Endothelial cell of umbilical vein (primary cell): ENCODE measurements around the gene LATS2. TPM values are rescaled to one million over a fixed set of nuclear protein-coding genes. Genes with fewer than 3 reads are reported as not detected.
A peak's percentile ranks its signal among the peaks of the same experiment; 100 is the strongest.

Experiments used
- BruUV-seq: library from RNA; stranded (reverse); fragments of 400-500 nt; replicated peaks from 2 replicates; lab custom pipeline; 2021; lab: Mats Ljungman, UMichigan
- CTCF ChIA-PET: fragments of 300-600, 350-600 bp; sonication (Branson Sonifier 250); formaldehyde crosslinking; loops from one replicate; lab custom pipeline; 2021; ENCODE audit warnings: antibody characterized with exemption, inconsistent platforms; lab: Charles Lee
- POLR2A ChIA-PET: fragments of 300-600, 350-600 bp; sonication (Branson Sonifier 250); formaldehyde crosslinking; loops from one replicate; lab custom pipeline; 2021; ENCODE audit warnings: antibody characterized with exemption, inconsistent platforms; lab: Charles Lee
- DNase-seq: peaks from one replicate; pipeline ENCODE4 v3.0.0-alpha.2; 2011; ENCODE audit warnings: low read depth, low spot score
- FAIRE-seq: peaks from 2 replicates; lab custom pipeline; 2011; peaks lifted over from hg19 to GRCh38; lab: Jason Lieb, UNC
- H2AFZ ChIP-seq: 2 replicates; pipeline ENCODE4 v1.6.0; 2012; ENCODE audit warnings: low read depth, low read length, control low read depth, inconsistent platforms
- H3K27ac ChIP-seq: 2 replicates; pipeline ENCODE4 v1.5.1; 2011; ENCODE audit warnings: low read depth, mild to moderate bottlenecking, control low read depth, low read length, moderate library complexity; ENCODE audit not compliant: insufficient read depth
- H3K27me3 ChIP-seq, 2 experiments: 2 replicates each; pipeline versions ENCODE4 v1.6.0 to v1.6.1; 2011; ENCODE audit warnings: low read length in 2 of 2, mixed read lengths in 1 of 2; ENCODE audit not compliant: control insufficient read depth in 2 of 2, insufficient read depth in 2 of 2
- H3K36me3 ChIP-seq, 2 experiments: 2 replicates in 1 of 2; 3 replicates in 1 of 2; pipeline ENCODE4 v1.5.1; 2011; ENCODE audit warnings: low read length in 2 of 2, mild to moderate bottlenecking in 1 of 2, moderate library complexity in 1 of 2; ENCODE audit not compliant: control insufficient read depth in 2 of 2, insufficient read depth in 2 of 2; ENCODE audit errors: extremely low read depth in 1 of 2
- H3K4me1 ChIP-seq: 3 replicates; pipeline ENCODE4 v1.5.1; 2011; ENCODE audit warnings: mild to moderate bottlenecking, low read length; ENCODE audit not compliant: control insufficient read depth, insufficient read depth; ENCODE audit errors: extremely low read depth
- H3K4me2 ChIP-seq: 2 replicates; pipeline ENCODE4 v1.6.1; 2011; ENCODE audit warnings: low read length, control low read depth, mixed read lengths; ENCODE audit not compliant: insufficient read depth
- H3K4me3 ChIP-seq, 3 experiments: fragments of 200-600 bp in 1 of 3; sonication (generic), shearing (Covaris generic) in 1 of 3; replicated peaks in 1 of 3; 2 replicates each; pipeline ENCODE4 v1.5.1; 2011 to 2016; ENCODE audit warnings: control low read depth in 3 of 3, low read length in 3 of 3, mild to moderate bottlenecking in 2 of 3, inconsistent platforms in 1 of 3, low read depth in 1 of 3, moderate library complexity in 1 of 3; ENCODE audit not compliant: insufficient read depth in 1 of 3
- H3K79me2 ChIP-seq: 2 replicates; pipeline ENCODE4 v1.6.0; 2012; ENCODE audit warnings: low read length, inconsistent platforms; ENCODE audit not compliant: control insufficient read depth, insufficient read depth
- H3K9ac ChIP-seq: replicated peaks from 2 replicates; pipeline ENCODE3; 2011; ENCODE audit warnings: low read length, control low read depth; ENCODE audit not compliant: insufficient read depth; ENCODE audit errors: extremely low read depth
- H3K9me1 ChIP-seq: replicated peaks from 3 replicates; pipeline ENCODE4 v1.6.0; 2011; ENCODE audit warnings: mild to moderate bottlenecking, low read length; ENCODE audit not compliant: control insufficient read depth, insufficient read depth; ENCODE audit errors: extremely low read depth
- H3K9me3 ChIP-seq: replicated peaks from 2 replicates; pipeline ENCODE4 v1.5.1; 2012; ENCODE audit warnings: low read length, inconsistent platforms; ENCODE audit not compliant: control insufficient read depth, insufficient read depth
- H4K20me1 ChIP-seq: replicated peaks from 2 replicates; pipeline ENCODE3; 2011; ENCODE audit warnings: mild to moderate bottlenecking, low read length; ENCODE audit not compliant: control insufficient read depth, insufficient read depth; ENCODE audit errors: extremely low read depth
- GATA2 ChIP-seq: IDR thresholded peaks from 2 replicates; pipeline ENCODE4 v1.7.0; 2011; ENCODE audit warnings: low read depth, mild to moderate bottlenecking, moderate library complexity, mixed read lengths, low read length; ENCODE audit not compliant: insufficient read length, insufficient read depth
- MAX ChIP-seq: IDR thresholded peaks from 2 replicates; pipeline ENCODE4 v1.6.1; 2011; ENCODE audit not compliant: insufficient read depth, insufficient read length
- MYC ChIP-seq: IDR thresholded peaks from one replicate; pipeline ENCODE4 v1.6.1; 2011; ENCODE audit warnings: mild to moderate bottlenecking, low read depth, low read length
- POLR2A ChIP-seq: IDR thresholded peaks from 2 replicates; pipeline ENCODE4 v1.6.1; 2012; ENCODE audit warnings: low read depth, mild to moderate bottlenecking, control low read depth, low read length
- POLR2AphosphoS5 ChIP-seq: IDR thresholded peaks from 2 replicates; pipeline ENCODE4 v1.6.1; 2012; ENCODE audit warnings: low read depth, mild to moderate bottlenecking, control low read depth, low read length, moderate library complexity; ENCODE audit not compliant: insufficient read depth
- dilution Hi-C: fragments of 300-500 bp; cut with MboI; formaldehyde crosslinking; loops from one replicate; pipeline ENCODE4 v1.15.0; 2019; ENCODE audit warnings: low sequenced_read_pairs; ENCODE audit not compliant: extremely low pct_ligation_motif_present
- intact Hi-C: fragments of 100-400 bp; cut with micrococcal nuclease; formaldehyde crosslinking; loops from one replicate; pipeline ENCODE4 v1.10.0; 2022
- polyA plus RNA-seq, 4 experiments: library from polyadenylated mRNA; depleted of rRNA in 3 of 4; stranded (reverse) in 3 of 4; unstranded in 1 of 4; fragments of >200 nt; gene quantifications; 2 replicates each; pipeline versions ENCODE4 v1.2.1 to v1.2.3, GENCODE V29; 2011 to 2012; ENCODE audit warnings: missing spikeins in 1 of 4
- total RNA-seq: library from RNA; stranded (reverse); gene quantifications from 2 replicates; pipeline ENCODE4 v1.2.3, GENCODE V29; 2021

LATS2 gene
- total and polyA plus RNA-seq, 2 donors (not counting 3 experiments of a cell fraction or from before 2014, with no cell fraction given): 33.5 to 67.6 TPM

GRCh38 chr13:21088534-21088933 lies 27.1 kb upstream of the LATS2 start:
- H3K79me2 ChIP-seq: no peaks in the 10 kb centered on the region
- H3K36me3 ChIP-seq: no peaks in the 10 kb centered on the region
- intact Hi-C loops (no loop called here), dilution Hi-C loops (no loop called here)
- TF ChIP-seq POLR2AphosphoS5: no peak
- no peak for TF ChIP-seq POLR2A
- no peak for TF ChIP-seq MYC
- TF ChIP-seq MAX: no peak
- TF ChIP-seq GATA2: no peak
- ChIA-PET POLR2A (no interaction called here), CTCF (interaction anchor here (1.5 kb wide), 1 partner anchor 18 kb away, joined by 3 read pairs; no protein-coding TSS in a partner anchor)
- no peaks in the 10 kb centered on the region for H4K20me1 ChIP-seq
- H3K4me1 ChIP-seq: no peaks in the 10 kb centered on the region
- FAIRE-seq (peak; percentile 63), DNase-seq (no peak)
- no peaks in the 10 kb centered on the region for H3K27me3 ChIP-seq
- H3K27ac ChIP-seq: no peak overlapping the region
- no peak overlapping the region for H3K4me3 ChIP-seq
- H3K4me2 ChIP-seq: no peak overlapping the region
- no TSS peak for BruUV-seq
- no peaks in the 10 kb centered on the region for H3K9me3 ChIP-seq
- H2AFZ ChIP-seq: no peak overlapping the region
- H3K9ac ChIP-seq: no peak overlapping the region
- H3K9me1 ChIP-seq: no peaks in the 10 kb centered on the region

GRCh38 chr13:21086929-21087328 lies 25.5 kb upstream of the LATS2 start:
- ChIA-PET CTCF (no interaction called here), POLR2A (no interaction called here)
- TF ChIP-seq MAX: no peak
- BruUV-seq: no TSS peak
- Histone ChIP-seq H3K36me3 (no peaks in the 10 kb centered on the region), H2AFZ (no peak overlapping the region), H3K9me3 (no peaks in the 10 kb centered on the region), H3K9ac (no peak overlapping the region), H3K27me3 (no peaks in the 10 kb centered on the region), H3K9me1 (no peaks in the 10 kb centered on the region), H3K4me3 (no peak overlapping the region), H4K20me1 (no peaks in the 10 kb centered on the region), H3K79me2 (no peaks in the 10 kb centered on the region), H3K27ac (no peak overlapping the region), H3K4me2 (no peak overlapping the region), H3K4me1 (no peaks in the 10 kb centered on the region)
- dilution Hi-C loops: no loop called here
- intact Hi-C loops: no loop called here
- FAIRE-seq (no peak), DNase-seq (no peak)
